Measurements from ENCODE around the gene AK4.

AK4 gene

GRCh38 chr1:65176591-65176990, 28.6 kb downstream of the AK4 start:
- DNase-seq (ENCODE audit: low spot score) = no peak

- DNase-seq (ENCODE audit: low spot score) = peak; percentile 32
These were observed 29.5 kb downstream of the AK4 start for GRCh38 chr1:65177457-65177856.

GRCh38 chr1:65178235-65178634, 30.2 kb downstream of the AK4 start:
- no peak for DNase-seq (ENCODE audit: low spot score)

GRCh38 chr1:65179148-65179547, 31.1 kb downstream of the AK4 start:
- DNase-seq (ENCODE audit: low spot score) = no peak

GRCh38 chr1:65180977-65181376, 33.0 kb downstream of the AK4 start:
- no peak for DNase-seq (ENCODE audit: low spot score)

- DNase-seq (ENCODE audit: low spot score) = no peak
These were observed 34.8 kb downstream of the AK4 start for GRCh38 chr1:65182658-65183268.

- no peak for DNase-seq (ENCODE audit: low spot score)
These were observed 41.6 kb downstream of the AK4 start for GRCh38 chr1:65189576-65190115.

- DNase-seq (ENCODE audit: low spot score) = no peak
These were observed 42.2 kb downstream of the AK4 start for GRCh38 chr1:65190229-65190628.

GRCh38 chr1:65193129-65193695, 45.2 kb downstream of the AK4 start:
- DNase-seq (ENCODE audit: low spot score) = no peak

GRCh38 chr1:65195495-65196417, 47.8 kb downstream of the AK4 start:
- no peak for DNase-seq (ENCODE audit: low spot score)

GRCh38 chr1:65196926-65197325, 48.9 kb downstream of the AK4 start:
- no peak for DNase-seq (ENCODE audit: low spot score)

- DNase-seq (ENCODE audit: low spot score) = no peak
These were observed 49.6 kb downstream of the AK4 start for GRCh38 chr1:65197636-65198035.

GRCh38 chr1:65198096-65198495, 50.1 kb downstream of the AK4 start:
- DNase-seq (ENCODE audit: low spot score) = no peak

GRCh38 chr1:65200411-65200810, 52.4 kb downstream of the AK4 start:
- DNase-seq (ENCODE audit: low spot score) = no peak

GRCh38 chr1:65206836-65207235, 58.8 kb downstream of the AK4 start:
- DNase-seq (ENCODE audit: low spot score) = no peak

- no peak for DNase-seq (ENCODE audit: low spot score)
These were observed 59.3 kb downstream of the AK4 start for GRCh38 chr1:65207317-65207716.

GRCh38 chr1:65208563-65208973, 60.6 kb downstream of the AK4 start:
- DNase-seq (ENCODE audit: low spot score) = no peak

- DNase-seq (ENCODE audit: low spot score) = peak; percentile 46
These were observed 61.2 kb downstream of the AK4 start for GRCh38 chr1:65209005-65209885.

GRCh38 chr1:65210325-65210724, 62.3 kb downstream of the AK4 start:
- no peak for DNase-seq (ENCODE audit: low spot score)

- DNase-seq (ENCODE audit: low spot score) = no peak
These were observed 63.3 kb downstream of the AK4 start for GRCh38 chr1:65211331-65211730.

- no peak for DNase-seq (ENCODE audit: low spot score)
These were observed 65.4 kb downstream of the AK4 start for GRCh38 chr1:65213271-65214023.

All from AG08396 (cell line).